Measurements from ENCODE around the gene MMP23B.

Gene MMP23B

GRCh38 chr1:1599030-1599934 lies 32.7 kb upstream of the MMP23B start:
- TF ChIP-seq POLR2A (IDR thresholded peaks at IDR 0.05; ENCODE audit: low read length) (no peak), GATA1 (IDR thresholded peaks at IDR 0.05; ENCODE audit: low read depth, low read length) (no peak)
- peak; percentile 40 to 48 for DNase-seq

- no peak for TF ChIP-seq GATA1 (IDR thresholded peaks at IDR 0.05; ENCODE audit: low read depth, low read length)
- TF ChIP-seq POLR2A (IDR thresholded peaks at IDR 0.05; ENCODE audit: low read length) = no peak
Measured at GRCh38 chr1:1599935-1600860, 31.8 kb upstream of the MMP23B start, which contains the start of gene FNDC10. Gene FNDC10, minus strand, starts transcription at chr1:1600135. Its CDS starts 120 bp downstream, at chr1:1600015.

GRCh38 chr1:1600861-1601563 lies 31.0 kb upstream of the MMP23B start:
- DNase-seq = no peak

More at GRCh38 chr1:1599935-1600860, 31.8 kb upstream of the MMP23B start, which contains the start of gene FNDC10:
- DNase-seq = peak in 1 of 2 experiments; percentile 40

GRCh38 chr1:1601564-1602303 lies 30.2 kb upstream of the MMP23B start:
- TF ChIP-seq POLR2A (IDR thresholded peaks at IDR 0.05; ENCODE audit: low read length) (no peak), GATA1 (IDR thresholded peaks at IDR 0.05; ENCODE audit: low read depth, low read length) (no peak)
- no peak for DNase-seq

More at GRCh38 chr1:1600861-1601563, 31.0 kb upstream of the MMP23B start:
- TF ChIP-seq GATA1 (IDR thresholded peaks at IDR 0.05; ENCODE audit: low read depth, low read length) = no peak
- TF ChIP-seq POLR2A (IDR thresholded peaks at IDR 0.05; ENCODE audit: low read length) = no peak

- TF ChIP-seq POLR2A (IDR thresholded peaks at IDR 0.05; ENCODE audit: low read length) (no peak), GATA1 (IDR thresholded peaks at IDR 0.05; ENCODE audit: low read depth, low read length) (no peak)
- DNase-seq = no peak
Measured at GRCh38 chr1:1602304-1602967, 29.5 kb upstream of the MMP23B start.

- TF ChIP-seq POLR2A (IDR thresholded peaks at IDR 0.05; ENCODE audit: low read length) (no peak), GATA1 (IDR thresholded peaks at IDR 0.05; ENCODE audit: low read depth, low read length) (no peak)
Measured at GRCh38 chr1:1602968-1603506, 28.9 kb upstream of the MMP23B start.

GRCh38 chr1:1603671-1604373 lies 28.2 kb upstream of the MMP23B start:
- DNase-seq = no peak
- no peak for TF ChIP-seq POLR2A (IDR thresholded peaks at IDR 0.05; ENCODE audit: low read length)
- TF ChIP-seq GATA1 (IDR thresholded peaks at IDR 0.05; ENCODE audit: low read depth, low read length) = no peak

More at GRCh38 chr1:1602968-1603506, 28.9 kb upstream of the MMP23B start:
- no peak for DNase-seq

- TF ChIP-seq GATA1 (IDR thresholded peaks at IDR 0.05; ENCODE audit: low read depth, low read length) = no peak
- TF ChIP-seq POLR2A (IDR thresholded peaks at IDR 0.05; ENCODE audit: low read length) = no peak
- no peak for DNase-seq
Measured at GRCh38 chr1:1604374-1605033, 27.5 kb upstream of the MMP23B start.

GRCh38 chr1:1605034-1605591 lies 26.9 kb upstream of the MMP23B start:
- no peak for TF ChIP-seq POLR2A (IDR thresholded peaks at IDR 0.05; ENCODE audit: low read length)
- TF ChIP-seq GATA1 (IDR thresholded peaks at IDR 0.05; ENCODE audit: low read depth, low read length) = no peak
- DNase-seq = peak in 1 of 2 experiments; percentile 34

- TF ChIP-seq GATA1 (IDR thresholded peaks at IDR 0.05; ENCODE audit: low read depth, low read length) = no peak
- TF ChIP-seq POLR2A (IDR thresholded peaks at IDR 0.05; ENCODE audit: low read length) = no peak
- DNase-seq = no peak
Measured at GRCh38 chr1:1605724-1606123, 26.2 kb upstream of the MMP23B start.

- no peak for DNase-seq
- TF ChIP-seq GATA1 (IDR thresholded peaks at IDR 0.05; ENCODE audit: low read depth, low read length) (no peak), POLR2A (IDR thresholded peaks at IDR 0.05; ENCODE audit: low read length) (no peak)
Measured at GRCh38 chr1:1606232-1606631, 25.7 kb upstream of the MMP23B start.

All from erythroblast (primary cell).